Breast epithelium (tissue), 3 donors: ENCODE results near the gene MLYCD.

Experiments
- CTCF ChIP-seq, 3 donors: fragments of 450-650 bp; IDR thresholded peaks; one replicate each; pipeline ENCODE4 v1.5.1; 2016 to 2017; ENCODE audit warnings: antibody characterized with exemption in 3 of 3, mild to moderate bottlenecking in 3 of 3, moderate library complexity in 3 of 3
- POLR2A ChIP-seq: fragments of 450-650 bp; IDR thresholded peaks from one replicate; pipeline ENCODE4 v1.6.1; 2016; ENCODE audit warnings: antibody characterized with exemption, mild to moderate bottlenecking, moderate library complexity
- POLR2AphosphoS5 ChIP-seq, 3 donors: sonication (generic); formaldehyde crosslinking; IDR thresholded peaks; one replicate each; pipeline ENCODE4 v1.6.1; 2017; ENCODE audit warnings: antibody characterized with exemption in 3 of 3

- no peak for TF ChIP-seq CTCF (IDR thresholded peaks at IDR 0.05)
- no peak for TF ChIP-seq POLR2A
- TF ChIP-seq POLR2AphosphoS5 (IDR thresholded peaks at IDR 0.05) = no peak
Measured at GRCh38 chr16:83913245-83913633, 14.3 kb downstream of the MLYCD start.
